GM12875 (cell line): ENCODE results near the gene TMX3.
A peak's percentile ranks its signal among the peaks of the same experiment; 100 is the strongest.

Experiments used
- H3K4me3 ChIP-seq: one replicate; pipeline ENCODE4 v1.5.1; 2011; ENCODE audit warnings: low read depth, low read length, control low read depth
- CTCF ChIP-seq: IDR thresholded peaks from 2 replicates; pipeline ENCODE4 v1.5.1; 2011; ENCODE audit warnings: low read depth, mild to moderate bottlenecking, control low read depth, inconsistent platforms, low read length, moderate library complexity, borderline replicate concordance; ENCODE audit not compliant: insufficient read depth

TMX3 gene

GRCh38 chr18:68713131-68713530 lies 1.8 kb downstream of the TMX3 start:
- H3K4me3 ChIP-seq, result peak overlapping the region; percentile 23
- no peak for TF ChIP-seq CTCF

DNA sequence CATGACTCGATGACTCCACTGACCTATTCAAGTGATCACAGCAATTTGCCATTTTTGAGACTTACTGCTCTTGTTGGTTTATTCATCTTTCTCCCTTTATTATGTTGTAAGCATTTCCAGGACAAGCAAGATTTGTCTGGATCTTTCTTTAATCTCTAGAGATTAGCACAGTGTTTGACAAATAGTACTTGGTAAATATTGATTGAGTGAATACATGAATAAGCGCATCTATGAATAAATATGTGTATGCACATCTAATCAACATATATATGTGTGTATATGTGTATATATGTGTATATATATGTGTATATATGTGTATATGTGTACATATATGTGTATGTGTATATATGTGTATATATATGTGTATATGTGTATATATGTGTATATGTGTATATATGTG lies 7.3 kb downstream of the TMX3 start:
- no peak overlapping the region for H3K4me3 ChIP-seq
- TF ChIP-seq CTCF, result no peak

DNA sequence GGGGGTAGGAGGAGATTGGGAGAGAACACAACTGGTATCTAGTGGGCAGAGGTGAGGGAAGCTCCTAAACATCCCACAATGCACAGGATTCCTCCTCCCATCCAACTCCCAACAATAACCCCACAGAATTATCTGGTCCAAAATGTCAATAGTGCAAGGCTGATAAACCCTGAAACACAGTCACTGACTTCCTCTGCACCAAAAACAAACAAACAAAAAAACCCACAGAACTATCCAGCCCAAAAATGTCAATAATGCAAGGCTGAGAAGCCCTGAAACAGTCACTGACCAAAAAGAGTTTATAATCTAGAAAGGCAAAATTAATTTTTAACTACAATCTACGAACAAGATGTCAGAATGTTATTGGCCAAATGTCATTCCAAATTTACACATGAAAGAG lies 9.8 kb downstream of the TMX3 start:
- no peak overlapping the region for H3K4me3 ChIP-seq
- no peak for TF ChIP-seq CTCF

- no peak overlapping the region for H3K4me3 ChIP-seq
- TF ChIP-seq CTCF, result no peak
Observed at GRCh38 chr18:68703326-68703725, 11.6 kb downstream of the TMX3 start.

DNA sequence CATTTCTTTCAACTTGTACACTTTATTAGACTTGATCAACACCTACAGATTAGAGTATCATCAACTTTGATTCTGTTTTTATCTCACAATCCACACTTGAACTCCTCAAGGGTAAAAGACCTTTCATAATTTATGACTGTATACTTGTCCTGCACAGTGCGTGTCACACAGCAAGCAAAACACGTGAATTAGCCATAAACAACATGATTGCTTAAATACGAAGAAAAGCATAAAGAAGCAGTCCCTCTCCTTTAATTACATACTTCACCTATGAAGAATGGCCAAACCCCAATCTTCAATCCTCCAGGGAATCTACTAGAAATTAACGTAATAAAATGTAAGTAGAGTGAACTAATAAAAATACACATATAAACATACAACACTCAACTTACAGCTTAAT lies 13.6 kb downstream of the TMX3 start:
- no peak for TF ChIP-seq CTCF
- no peak overlapping the region for H3K4me3 ChIP-seq

DNA sequence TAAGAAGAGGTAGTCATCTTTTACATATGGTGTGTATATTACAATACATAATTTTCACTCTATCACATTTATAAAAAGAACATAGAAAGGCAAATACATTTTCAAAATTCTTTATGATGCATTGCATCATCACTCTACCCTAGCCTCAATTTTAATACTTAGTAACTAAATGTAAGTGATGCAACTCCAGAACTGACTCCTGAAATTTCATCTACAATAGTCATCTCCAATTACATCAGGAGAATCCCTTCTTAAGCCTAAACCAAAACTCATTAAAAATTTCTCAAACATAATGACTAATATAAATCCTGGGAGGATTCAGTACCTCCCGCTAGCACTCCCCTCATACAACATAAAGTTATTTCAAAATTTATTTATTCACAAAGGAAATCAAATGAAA lies 15.9 kb downstream of the TMX3 start:
- no peak for TF ChIP-seq CTCF
- H3K4me3 ChIP-seq, result no peak overlapping the region

DNA sequence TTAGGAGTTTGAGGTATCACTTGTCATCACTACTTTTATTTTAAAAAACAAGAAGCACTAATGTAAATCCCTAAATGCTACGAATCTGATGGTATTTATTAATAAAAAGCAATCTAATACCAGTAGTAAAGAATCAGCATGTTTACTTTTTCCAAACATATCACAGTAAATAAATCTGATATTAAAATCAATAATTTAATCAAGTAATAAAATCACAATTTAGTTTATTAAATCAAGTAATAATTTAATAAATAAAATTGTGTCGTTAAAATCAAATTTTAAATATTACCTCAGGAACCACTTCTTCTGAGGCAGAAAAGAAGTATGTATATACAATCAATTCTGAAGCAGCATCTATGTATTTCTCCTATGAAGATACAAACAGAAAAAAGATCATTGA lies 18.0 kb downstream of the TMX3 start:
- no peak overlapping the region for H3K4me3 ChIP-seq
- no peak for TF ChIP-seq CTCF
